ENCODE results near the gene COL6A1. TPM values are rescaled to one million over a fixed set of nuclear protein-coding genes. Genes with fewer than 3 reads are reported as not detected.
A peak's percentile ranks its signal among the peaks of the same experiment; 100 is the strongest.
"Not testable (repeated sequence)": the region's sequence is repeated elsewhere in the genome, so short reads cannot be mapped to it uniquely, and the experiment has no call there.

COL6A1 gene
- total and polyA plus RNA-seq, 3 experiments from 2014 or later, result 1.6 to 13.1 (median 12.1) TPM

- H3K27ac Mint-ChIP-seq; H3K4me1 ChIP-seq (ENCODE audit: insufficient read depth, low read length); CTCF ChIA-PET; H3K9me3 Mint-ChIP-seq; H3K27me3 Mint-ChIP-seq; H3K27ac ChIP-seq (ENCODE audit: low read depth, low read length); POLR2A ChIA-PET; H3K9me3 ChIP-seq (ENCODE audit: low read length); H3K27me3 ChIP-seq (ENCODE audit: insufficient read depth, low read length, poor library complexity, severe bottlenecking); DNase-seq; H3K36me3 Mint-ChIP-seq; H3K36me3 ChIP-seq (ENCODE audit: insufficient read depth, low read length); H3K4me3 ChIP-seq (ENCODE audit: low read length); H3K4me1 Mint-ChIP-seq; H3K4me3 Mint-ChIP-seq: not testable (repeated sequence)
These were observed 65.3 kb downstream of the COL6A1 start for GRCh38 chr21:46046906-46047305.

GRCh38 chr21:46048926-46049889 is 67.6 kb downstream of the COL6A1 start:
- H3K4me3 ChIP-seq (ENCODE audit: low read length), result no peak overlapping the region
- CTCF ChIA-PET, result no interaction called here
- peaks cover 0 to 12% (median 2%) of the 10 kb centered on the region in 5 donors for H3K9me3 Mint-ChIP-seq
- no peak overlapping the region for H3K27ac Mint-ChIP-seq
- H3K27me3 Mint-ChIP-seq, result no peaks in the 10 kb centered on the region
- H3K36me3 Mint-ChIP-seq, result no peaks in the 10 kb centered on the region
- no peaks in the 10 kb centered on the region for H3K9me3 ChIP-seq (ENCODE audit: low read length)
- no peaks in the 10 kb centered on the region for H3K4me1 ChIP-seq (ENCODE audit: insufficient read depth, low read length)
- no peak overlapping the region for H3K27ac ChIP-seq (ENCODE audit: low read depth, low read length)
- peaks cover 0 to 5% (median 0%) of the 10 kb centered on the region in 3 donors for H3K4me1 Mint-ChIP-seq
- DNase-seq, result no peak
- POLR2A ChIA-PET, result no interaction called here
- H3K36me3 ChIP-seq (ENCODE audit: insufficient read depth, low read length), result no peaks in the 10 kb centered on the region
- H3K27me3 ChIP-seq (ENCODE audit: insufficient read depth, low read length, poor library complexity, severe bottlenecking), result no peaks in the 10 kb centered on the region
- H3K4me3 Mint-ChIP-seq, result no peak overlapping the region

DNA sequence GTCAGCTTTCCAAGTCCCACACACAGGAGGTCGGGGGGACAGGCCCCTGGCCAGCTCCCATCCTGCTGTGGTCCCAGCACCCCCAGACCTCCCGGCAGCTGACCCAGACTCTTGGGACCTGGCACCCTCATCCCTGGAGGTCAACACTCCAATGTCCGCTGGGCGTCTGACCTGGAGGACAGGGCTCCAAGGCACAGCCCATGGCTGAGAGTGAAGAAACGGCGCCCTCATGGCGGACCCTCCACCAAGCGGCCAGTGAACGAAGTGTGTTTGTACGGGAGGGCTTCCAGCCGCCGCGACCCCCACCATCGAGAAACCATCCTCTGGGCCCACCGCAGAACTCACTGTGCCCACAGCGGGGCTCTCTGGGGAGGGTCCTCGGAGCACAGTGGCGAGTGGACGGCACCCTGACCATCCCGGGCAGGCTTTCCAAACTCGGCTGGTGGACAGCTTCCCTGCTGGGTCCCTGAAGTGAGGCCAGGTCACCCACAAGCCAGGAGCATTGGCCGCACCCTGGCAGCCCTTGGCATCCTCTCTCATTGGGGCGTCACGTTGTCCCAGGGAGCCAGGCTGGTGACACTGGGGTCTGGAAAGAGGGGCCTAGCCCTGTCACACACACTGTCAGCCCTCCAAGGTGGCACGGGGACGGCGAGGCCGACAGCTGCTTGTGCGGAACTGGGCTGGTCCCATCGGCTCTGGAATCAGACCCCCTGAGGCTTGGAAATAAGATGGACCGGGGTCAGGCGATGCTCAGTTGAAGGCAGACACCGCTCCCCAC is 68.5 kb downstream of the COL6A1 start:
- Histone ChIP-seq H3K4me1 (ENCODE audit: insufficient read depth, low read length) (no peaks in the 10 kb centered on the region), H3K4me3 (ENCODE audit: low read length) (no peak overlapping the region), H3K36me3 (ENCODE audit: insufficient read depth, low read length) (no peaks in the 10 kb centered on the region), H3K9me3 (ENCODE audit: low read length) (no peaks in the 10 kb centered on the region), H3K27ac (ENCODE audit: low read depth, low read length) (no peak overlapping the region), H3K27me3 (ENCODE audit: insufficient read depth, low read length, poor library complexity, severe bottlenecking) (no peaks in the 10 kb centered on the region)
- ChIA-PET POLR2A (no interaction called here), CTCF (no interaction called here)
- peaks cover 0 to 5% (median 0%) of the 10 kb centered on the region in 3 donors for H3K4me1 Mint-ChIP-seq
- H3K27me3 Mint-ChIP-seq, result no peaks in the 10 kb centered on the region
- H3K27ac Mint-ChIP-seq, result no peak overlapping the region
- H3K4me3 Mint-ChIP-seq, result no peak overlapping the region
- no peak for DNase-seq
- no peaks in the 10 kb centered on the region for H3K36me3 Mint-ChIP-seq
- H3K9me3 Mint-ChIP-seq, result peaks cover 0 to 12% (median 2%) of the 10 kb centered on the region in 5 donors

DNA sequence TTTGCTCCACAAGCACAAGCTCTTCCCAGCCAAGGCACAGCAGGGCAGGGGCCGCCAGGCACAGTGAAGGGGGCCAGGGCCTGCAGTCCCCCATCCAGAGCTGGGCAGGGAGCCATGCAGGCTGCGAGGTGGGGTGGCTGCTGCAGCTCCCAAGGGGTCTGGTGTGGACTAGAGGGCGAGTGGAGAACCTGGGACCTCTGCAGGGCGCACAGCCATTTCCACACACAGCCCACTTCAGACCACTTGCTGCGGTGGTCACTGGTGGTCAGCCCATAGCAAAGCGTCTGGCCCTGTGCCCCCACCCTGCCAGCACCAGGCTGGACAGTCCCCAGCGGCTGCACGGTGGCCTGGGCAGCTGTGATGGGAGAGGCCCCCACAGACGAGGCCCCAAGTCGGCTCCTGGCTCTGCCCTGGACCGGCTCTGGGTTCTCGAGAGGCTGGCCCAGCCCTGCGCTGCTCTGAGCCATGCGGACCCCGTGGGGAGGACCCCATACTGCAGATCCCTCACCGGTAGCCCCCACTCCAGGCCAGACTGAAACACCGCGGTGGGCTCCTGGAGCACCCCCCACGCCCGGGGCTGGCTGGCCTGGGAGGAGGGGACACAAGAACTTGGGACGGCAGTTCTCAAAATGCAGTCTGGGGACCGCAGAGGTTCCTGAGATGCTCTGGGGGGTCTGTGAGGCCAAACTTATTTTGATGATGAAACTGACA is 69.3 kb downstream of the COL6A1 start:
- no peak overlapping the region for H3K4me3 Mint-ChIP-seq
- H3K4me1 Mint-ChIP-seq, result peaks cover 0 to 5% (median 0%) of the 10 kb centered on the region in 3 donors
- no peak for DNase-seq
- Histone ChIP-seq H3K27ac (ENCODE audit: low read depth, low read length) (no peak overlapping the region), H3K36me3 (ENCODE audit: insufficient read depth, low read length) (no peaks in the 10 kb centered on the region), H3K27me3 (ENCODE audit: insufficient read depth, low read length, poor library complexity, severe bottlenecking) (no peaks in the 10 kb centered on the region), H3K4me3 (ENCODE audit: low read length) (no peak overlapping the region), H3K9me3 (ENCODE audit: low read length) (no peaks in the 10 kb centered on the region), H3K4me1 (ENCODE audit: insufficient read depth, low read length) (no peaks in the 10 kb centered on the region)
- H3K9me3 Mint-ChIP-seq, result peaks cover 0 to 12% (median 2%) of the 10 kb centered on the region in 5 donors
- no peaks in the 10 kb centered on the region for H3K36me3 Mint-ChIP-seq
- no peaks in the 10 kb centered on the region for H3K27me3 Mint-ChIP-seq
- no peak overlapping the region for H3K27ac Mint-ChIP-seq
- POLR2A ChIA-PET, result no interaction called here
- CTCF ChIA-PET, result no interaction called here

DNA sequence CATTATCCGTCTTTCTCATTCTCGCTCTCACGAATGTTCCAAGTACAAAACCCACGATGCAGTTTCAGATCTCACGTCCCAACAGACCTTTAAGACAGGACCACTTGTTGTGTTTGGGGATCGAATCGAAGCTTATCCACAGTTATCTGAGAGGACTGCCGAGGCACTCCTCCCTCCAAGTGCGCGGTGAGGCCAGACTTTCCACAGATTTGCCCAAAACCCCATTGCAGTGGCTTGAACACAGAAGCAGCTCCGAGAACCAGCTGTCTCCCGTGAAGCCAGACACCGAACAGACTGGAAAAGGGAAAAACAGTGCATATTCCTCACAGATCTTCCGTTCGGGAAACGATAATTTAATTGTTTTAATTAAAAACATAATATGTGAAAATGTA is 69.8 kb downstream of the COL6A1 start:
- Mint-ChIP-seq H3K36me3 (no peaks in the 10 kb centered on the region), H3K4me3 (no peak overlapping the region), H3K9me3 (peaks cover 0 to 9% (median 2%) of the 10 kb centered on the region in 5 donors), H3K27me3 (peaks cover 4 to 5% of the 10 kb centered on the region in 2 donors), H3K27ac (no peak overlapping the region), H3K4me1 (peaks cover 0 to 5% (median 4%) of the 10 kb centered on the region in 3 donors)
- no peak overlapping the region for H3K4me3 ChIP-seq (ENCODE audit: low read length)
- ChIA-PET CTCF (no interaction called here), POLR2A (no interaction called here)
- H3K36me3 ChIP-seq (ENCODE audit: insufficient read depth, low read length), result no peaks in the 10 kb centered on the region
- H3K4me1 ChIP-seq (ENCODE audit: insufficient read depth, low read length), result no peaks in the 10 kb centered on the region
- DNase-seq, result no peak
- H3K9me3 ChIP-seq (ENCODE audit: low read length), result no peaks in the 10 kb centered on the region
- H3K27ac ChIP-seq (ENCODE audit: low read depth, low read length), result no peak overlapping the region
- no peaks in the 10 kb centered on the region for H3K27me3 ChIP-seq (ENCODE audit: insufficient read depth, low read length, poor library complexity, severe bottlenecking)

GRCh38 chr21:46051821-46052675 is 70.5 kb downstream of the COL6A1 start:
- Mint-ChIP-seq H3K4me3 (peak overlapping the region in 1 of 7 donors; percentile 38), H3K27ac (peak overlapping the region in 6 of 8 donors; percentile 11 to 74 (median 62)), H3K9me3 (peaks cover 0 to 6% (median 0%) of the 10 kb centered on the region in 5 donors), H3K36me3 (no peaks in the 10 kb centered on the region), H3K27me3 (peaks cover 5 to 6% of the 10 kb centered on the region in 2 donors), H3K4me1 (peaks cover under 1 to 6% (median 5%) of the 10 kb centered on the region in 3 donors)
- POLR2A ChIA-PET, result no interaction called here
- CTCF ChIA-PET, result no interaction called here
- H3K4me3 ChIP-seq (ENCODE audit: low read length), result no peak overlapping the region
- no peaks in the 10 kb centered on the region for H3K9me3 ChIP-seq (ENCODE audit: low read length)
- H3K27me3 ChIP-seq (ENCODE audit: insufficient read depth, low read length, poor library complexity, severe bottlenecking), result peaks cover 6% of the 10 kb centered on the region
- peaks cover 5% of the 10 kb centered on the region for H3K4me1 ChIP-seq (ENCODE audit: insufficient read depth, low read length)
- no peak for DNase-seq
- H3K27ac ChIP-seq (ENCODE audit: low read depth, low read length), result no peak overlapping the region
- no peaks in the 10 kb centered on the region for H3K36me3 ChIP-seq (ENCODE audit: insufficient read depth, low read length)

All from CD8-positive, alpha-beta memory T cell (primary cell).